ENCODE results near the gene RB1.
"Not testable (repeated sequence)": the region's sequence is repeated elsewhere in the genome, so short reads cannot be mapped to it uniquely, and the experiment has no call there.

The RB1 gene

GRCh38 chr13:48349525-48349924 lies 46.0 kb downstream of the RB1 start:
- Histone ChIP-seq H3K27me3 (ENCODE audit: insufficient read depth, low read length) (no peaks in the 10 kb centered on the region), H3K27ac (ENCODE audit: low read depth, low read length, poor library complexity, severe bottlenecking) (no peak overlapping the region), H3F3A (ENCODE audit: insufficient read depth, low read length) (no peaks in the 10 kb centered on the region), H3K9me2 (ENCODE audit: low read depth, low read length) (no peaks in the 10 kb centered on the region), H2AFZ (ENCODE audit: low read length) (no peak overlapping the region), H3K4me3 (ENCODE audit: low read depth, low read length, poor library complexity, severe bottlenecking) (no peak overlapping the region), H3K9ac (ENCODE audit: low read length) (no peak overlapping the region), H4K20me1 (ENCODE audit: insufficient read depth, low read length) (no peaks in the 10 kb centered on the region), H3K36me3 (ENCODE audit: insufficient read depth, low read length) (peaks cover 85% of the 10 kb centered on the region), H3K4me2 (ENCODE audit: low read length) (no peak overlapping the region), H3K4me1 (ENCODE audit: insufficient read depth, low read length, severe bottlenecking) (no peaks in the 10 kb centered on the region), H3K79me2 (ENCODE audit: insufficient read depth, low read length) (no peaks in the 10 kb centered on the region), H3K9me3 (ENCODE audit: low read length) (peaks cover 17% of the 10 kb centered on the region)
- TF ChIP-seq EZH2 (IDR thresholded peaks at IDR 0.05; ENCODE audit: borderline replicate concordance, low read length): no peak
- TF ChIP-seq, protein P1, sequence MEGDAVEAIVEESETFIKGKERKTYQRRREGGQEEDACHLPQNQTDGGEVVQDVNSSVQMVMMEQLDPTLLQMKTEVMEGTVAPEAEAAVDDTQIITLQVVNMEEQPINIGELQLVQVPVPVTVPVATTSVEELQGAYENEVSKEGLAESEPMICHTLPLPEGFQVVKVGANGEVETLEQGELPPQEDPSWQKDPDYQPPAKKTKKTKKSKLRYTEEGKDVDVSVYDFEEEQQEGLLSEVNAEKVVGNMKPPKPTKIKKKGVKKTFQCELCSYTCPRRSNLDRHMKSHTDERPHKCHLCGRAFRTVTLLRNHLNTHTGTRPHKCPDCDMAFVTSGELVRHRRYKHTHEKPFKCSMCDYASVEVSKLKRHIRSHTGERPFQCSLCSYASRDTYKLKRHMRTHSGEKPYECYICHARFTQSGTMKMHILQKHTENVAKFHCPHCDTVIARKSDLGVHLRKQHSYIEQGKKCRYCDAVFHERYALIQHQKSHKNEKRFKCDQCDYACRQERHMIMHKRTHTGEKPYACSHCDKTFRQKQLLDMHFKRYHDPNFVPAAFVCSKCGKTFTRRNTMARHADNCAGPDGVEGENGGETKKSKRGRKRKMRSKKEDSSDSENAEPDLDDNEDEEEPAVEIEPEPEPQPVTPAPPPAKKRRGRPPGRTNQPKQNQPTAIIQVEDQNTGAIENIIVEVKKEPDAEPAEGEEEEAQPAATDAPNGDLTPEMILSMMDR (IDR thresholded peaks at IDR 0.05; ENCODE audit: low read length): no peak

DNA sequence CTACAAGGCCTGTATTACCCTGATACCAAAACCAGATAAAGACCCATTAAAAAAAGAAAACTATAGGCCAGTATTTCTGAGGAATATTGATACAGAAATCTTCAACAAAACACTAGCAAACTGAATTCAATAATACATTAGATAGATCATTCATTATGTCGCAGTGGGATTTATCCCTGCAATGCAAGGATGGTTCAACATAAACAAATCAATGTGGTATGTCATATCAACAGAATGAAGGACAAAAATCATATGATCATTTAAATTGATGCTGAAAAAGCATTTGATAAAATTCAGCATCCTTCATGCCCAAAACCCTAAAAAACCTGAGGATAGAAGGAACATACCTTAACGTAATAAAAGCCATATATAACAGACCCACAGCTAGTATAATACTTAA lies 50.0 kb downstream of the RB1 start:
- no peak overlapping the region for H3K9ac ChIP-seq (ENCODE audit: low read length)
- no peaks in the 10 kb centered on the region for H3K4me1 ChIP-seq (ENCODE audit: insufficient read depth, low read length, severe bottlenecking)
- no peaks in the 10 kb centered on the region for H3K27me3 ChIP-seq (ENCODE audit: insufficient read depth, low read length)
- TF ChIP-seq EZH2 (IDR thresholded peaks at IDR 0.05; ENCODE audit: borderline replicate concordance, low read length): no peak
- TF ChIP-seq, protein P1 (IDR thresholded peaks at IDR 0.05; ENCODE audit: low read length): no peak
- peaks cover 65% of the 10 kb centered on the region for H3K36me3 ChIP-seq (ENCODE audit: insufficient read depth, low read length)
- no peaks in the 10 kb centered on the region for H3K79me2 ChIP-seq (ENCODE audit: insufficient read depth, low read length)
- H3K27ac ChIP-seq (ENCODE audit: low read depth, low read length, poor library complexity, severe bottlenecking): no peak overlapping the region
- no peaks in the 10 kb centered on the region for H3K9me2 ChIP-seq (ENCODE audit: low read depth, low read length)
- H2AFZ ChIP-seq (ENCODE audit: low read length): no peak overlapping the region
- H3K4me3 ChIP-seq (ENCODE audit: low read depth, low read length, poor library complexity, severe bottlenecking): no peak overlapping the region
- H3K9me3 ChIP-seq (ENCODE audit: low read length): peaks cover 17% of the 10 kb centered on the region
- H3F3A ChIP-seq (ENCODE audit: insufficient read depth, low read length): no peaks in the 10 kb centered on the region
- no peak overlapping the region for H3K4me2 ChIP-seq (ENCODE audit: low read length)
- H4K20me1 ChIP-seq (ENCODE audit: insufficient read depth, low read length): no peaks in the 10 kb centered on the region

GRCh38 chr13:48355524-48355923 lies 52.0 kb downstream of the RB1 start:
- H3K4me1 ChIP-seq (ENCODE audit: insufficient read depth, low read length, severe bottlenecking); H3K4me3 ChIP-seq (ENCODE audit: low read depth, low read length, poor library complexity, severe bottlenecking): not testable (repeated sequence)
- peaks cover 17% of the 10 kb centered on the region for H3K9me3 ChIP-seq (ENCODE audit: low read length)

DNA sequence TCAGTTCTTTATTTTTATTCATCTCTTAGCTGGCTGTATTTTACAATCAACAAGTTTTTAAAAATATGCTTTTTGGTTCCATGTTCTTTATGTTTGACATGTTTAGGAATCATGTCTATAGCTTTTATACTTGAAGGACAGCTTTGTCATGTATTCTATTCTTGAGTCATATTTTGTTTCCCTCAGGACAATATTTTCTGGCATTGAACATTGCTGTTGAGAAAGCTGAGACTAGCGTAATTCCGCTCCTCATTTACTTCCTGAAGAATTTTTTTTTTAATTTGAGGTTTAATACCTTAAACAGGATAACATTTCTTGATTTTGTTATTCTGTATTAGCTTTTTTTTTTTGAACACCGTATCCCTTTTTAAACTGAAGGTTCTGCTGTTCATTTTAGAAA lies 53.2 kb downstream of the RB1 start:
- Histone ChIP-seq H3K36me3 (ENCODE audit: insufficient read depth, low read length) (peaks cover 48% of the 10 kb centered on the region), H3K9ac (ENCODE audit: low read length) (no peak overlapping the region), H3K4me3 (ENCODE audit: low read depth, low read length, poor library complexity, severe bottlenecking) (no peak overlapping the region), H3K4me2 (ENCODE audit: low read length) (no peak overlapping the region), H3K9me3 (ENCODE audit: low read length) (peaks cover 17% of the 10 kb centered on the region), H3F3A (ENCODE audit: insufficient read depth, low read length) (no peaks in the 10 kb centered on the region), H3K9me2 (ENCODE audit: low read depth, low read length) (no peaks in the 10 kb centered on the region), H4K20me1 (ENCODE audit: insufficient read depth, low read length) (no peaks in the 10 kb centered on the region), H2AFZ (ENCODE audit: low read length) (no peak overlapping the region), H3K27ac (ENCODE audit: low read depth, low read length, poor library complexity, severe bottlenecking) (no peak overlapping the region), H3K4me1 (ENCODE audit: insufficient read depth, low read length, severe bottlenecking) (no peaks in the 10 kb centered on the region), H3K27me3 (ENCODE audit: insufficient read depth, low read length) (no peaks in the 10 kb centered on the region), H3K79me2 (ENCODE audit: insufficient read depth, low read length) (no peaks in the 10 kb centered on the region)
- no peak for TF ChIP-seq EZH2 (IDR thresholded peaks at IDR 0.05; ENCODE audit: borderline replicate concordance, low read length)
- TF ChIP-seq, protein P1 (IDR thresholded peaks at IDR 0.05; ENCODE audit: low read length): no peak

More at GRCh38 chr13:48355524-48355923, 52.0 kb downstream of the RB1 start:
- H3K4me2 ChIP-seq (ENCODE audit: low read length); H3F3A ChIP-seq (ENCODE audit: insufficient read depth, low read length); H3K27me3 ChIP-seq (ENCODE audit: insufficient read depth, low read length); H2AFZ ChIP-seq (ENCODE audit: low read length); H3K9me2 ChIP-seq (ENCODE audit: low read depth, low read length); H3K27ac ChIP-seq (ENCODE audit: low read depth, low read length, poor library complexity, severe bottlenecking); H3K79me2 ChIP-seq (ENCODE audit: insufficient read depth, low read length); H3K9ac ChIP-seq (ENCODE audit: low read length); H4K20me1 ChIP-seq (ENCODE audit: insufficient read depth, low read length): not testable (repeated sequence)
- peaks cover 56% of the 10 kb centered on the region for H3K36me3 ChIP-seq (ENCODE audit: insufficient read depth, low read length)
